HL-60 (cell line): ENCODE results near the gene GANC.
A peak's percentile ranks its signal among the peaks of the same experiment; 100 is the strongest.
"Not testable (repeated sequence)": the region's sequence is repeated elsewhere in the genome, so short reads cannot be mapped to it uniquely, and the experiment has no call there.

Experiments
- DNase-seq, 2 experiments: peaks; one replicate each; pipeline ENCODE4 v3.0.0-alpha.2; 2010 to 2020; ENCODE audit warnings: low read depth in 1 of 2, low spot score in 1 of 2
- H3K27ac ChIP-seq: fragments of 250-450 bp; sonication (Bioruptor Pico); replicated peaks from 2 replicates; pipeline ENCODE4 v1.5.1; 2020; ENCODE audit warnings: mild to moderate bottlenecking, moderate library complexity
- H3K27me3 ChIP-seq: fragments of 250-450 bp; sonication (Bioruptor Pico); 2 replicates; pipeline ENCODE4 v1.5.1; 2021; ENCODE audit warnings: mild to moderate bottlenecking, moderate library complexity; ENCODE audit not compliant: insufficient read depth, poor library complexity, severe bottlenecking
- H3K4me3 ChIP-seq: replicated peaks from 2 replicates; pipeline ENCODE4 v1.5.1; 2011; ENCODE audit warnings: mild to moderate bottlenecking, control low read depth, low read length; ENCODE audit not compliant: insufficient read depth
- CTCF ChIP-seq: IDR thresholded peaks from one replicate; pipeline ENCODE4 v1.5.1; 2011; ENCODE audit warnings: low read length, control low read depth, inconsistent platforms; ENCODE audit not compliant: insufficient read depth
- GABPA ChIP-seq: IDR thresholded peaks from 2 replicates; pipeline ENCODE4 v1.6.1; 2012; ENCODE audit warnings: low read depth
- POLR2AphosphoS5 ChIP-seq: IDR thresholded peaks from 2 replicates; pipeline ENCODE4 v1.6.1; 2012; ENCODE audit warnings: low read depth
- SPI1 ChIP-seq: IDR thresholded peaks from 2 replicates; pipeline ENCODE4 v1.6.1; 2012; ENCODE audit warnings: low read depth, mild to moderate bottlenecking, borderline replicate concordance
- long read RNA-seq: library from polyadenylated mRNA; unstranded; transcript quantifications from one replicate; pipeline ENCODE4 v2.0.0, GENCODE V29; 2020
- TF ChIP-seq, protein P1 (sequence below): IDR thresholded peaks from 2 replicates; pipeline ENCODE4 v1.6.1; 2012; ENCODE audit warnings: low read depth; ENCODE audit not compliant: insufficient replicate concordance

The GANC gene, protein sequence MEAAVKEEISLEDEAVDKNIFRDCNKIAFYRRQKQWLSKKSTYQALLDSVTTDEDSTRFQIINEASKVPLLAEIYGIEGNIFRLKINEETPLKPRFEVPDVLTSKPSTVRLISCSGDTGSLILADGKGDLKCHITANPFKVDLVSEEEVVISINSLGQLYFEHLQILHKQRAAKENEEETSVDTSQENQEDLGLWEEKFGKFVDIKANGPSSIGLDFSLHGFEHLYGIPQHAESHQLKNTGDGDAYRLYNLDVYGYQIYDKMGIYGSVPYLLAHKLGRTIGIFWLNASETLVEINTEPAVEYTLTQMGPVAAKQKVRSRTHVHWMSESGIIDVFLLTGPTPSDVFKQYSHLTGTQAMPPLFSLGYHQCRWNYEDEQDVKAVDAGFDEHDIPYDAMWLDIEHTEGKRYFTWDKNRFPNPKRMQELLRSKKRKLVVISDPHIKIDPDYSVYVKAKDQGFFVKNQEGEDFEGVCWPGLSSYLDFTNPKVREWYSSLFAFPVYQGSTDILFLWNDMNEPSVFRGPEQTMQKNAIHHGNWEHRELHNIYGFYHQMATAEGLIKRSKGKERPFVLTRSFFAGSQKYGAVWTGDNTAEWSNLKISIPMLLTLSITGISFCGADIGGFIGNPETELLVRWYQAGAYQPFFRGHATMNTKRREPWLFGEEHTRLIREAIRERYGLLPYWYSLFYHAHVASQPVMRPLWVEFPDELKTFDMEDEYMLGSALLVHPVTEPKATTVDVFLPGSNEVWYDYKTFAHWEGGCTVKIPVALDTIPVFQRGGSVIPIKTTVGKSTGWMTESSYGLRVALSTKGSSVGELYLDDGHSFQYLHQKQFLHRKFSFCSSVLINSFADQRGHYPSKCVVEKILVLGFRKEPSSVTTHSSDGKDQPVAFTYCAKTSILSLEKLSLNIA (N-terminal part only)
- long read RNA-seq, partial matches to known transcripts, result 8 of 38 reads
- long read RNA-seq, other reads (novel, unspliced or antisense), result 28 of 38 reads

GRCh38 chr15:42272939-42273899, at the start of gene GANC, which contains the start of gene TMEM87A:
Gene GANC (plus strand): TSS chr15:42273201. CDS start chr15:42274482, 1,281 bp downstream.
Gene TMEM87A (minus strand): TSS chr15:42273433. CDS start chr15:42273398, 35 bp downstream.
- H3K4me3 ChIP-seq, result peak within 1 kb of the TSS; percentile 73
- H3K27ac ChIP-seq, result peak within 1 kb of the TSS; percentile 92
- TF ChIP-seq CTCF (no peak), GABPA (peak; percentile 87), POLR2AphosphoS5 (peak; percentile 85; the same call in 1 of the 2 replicates), SPI1 (no peak)
- TF ChIP-seq, protein P1, sequence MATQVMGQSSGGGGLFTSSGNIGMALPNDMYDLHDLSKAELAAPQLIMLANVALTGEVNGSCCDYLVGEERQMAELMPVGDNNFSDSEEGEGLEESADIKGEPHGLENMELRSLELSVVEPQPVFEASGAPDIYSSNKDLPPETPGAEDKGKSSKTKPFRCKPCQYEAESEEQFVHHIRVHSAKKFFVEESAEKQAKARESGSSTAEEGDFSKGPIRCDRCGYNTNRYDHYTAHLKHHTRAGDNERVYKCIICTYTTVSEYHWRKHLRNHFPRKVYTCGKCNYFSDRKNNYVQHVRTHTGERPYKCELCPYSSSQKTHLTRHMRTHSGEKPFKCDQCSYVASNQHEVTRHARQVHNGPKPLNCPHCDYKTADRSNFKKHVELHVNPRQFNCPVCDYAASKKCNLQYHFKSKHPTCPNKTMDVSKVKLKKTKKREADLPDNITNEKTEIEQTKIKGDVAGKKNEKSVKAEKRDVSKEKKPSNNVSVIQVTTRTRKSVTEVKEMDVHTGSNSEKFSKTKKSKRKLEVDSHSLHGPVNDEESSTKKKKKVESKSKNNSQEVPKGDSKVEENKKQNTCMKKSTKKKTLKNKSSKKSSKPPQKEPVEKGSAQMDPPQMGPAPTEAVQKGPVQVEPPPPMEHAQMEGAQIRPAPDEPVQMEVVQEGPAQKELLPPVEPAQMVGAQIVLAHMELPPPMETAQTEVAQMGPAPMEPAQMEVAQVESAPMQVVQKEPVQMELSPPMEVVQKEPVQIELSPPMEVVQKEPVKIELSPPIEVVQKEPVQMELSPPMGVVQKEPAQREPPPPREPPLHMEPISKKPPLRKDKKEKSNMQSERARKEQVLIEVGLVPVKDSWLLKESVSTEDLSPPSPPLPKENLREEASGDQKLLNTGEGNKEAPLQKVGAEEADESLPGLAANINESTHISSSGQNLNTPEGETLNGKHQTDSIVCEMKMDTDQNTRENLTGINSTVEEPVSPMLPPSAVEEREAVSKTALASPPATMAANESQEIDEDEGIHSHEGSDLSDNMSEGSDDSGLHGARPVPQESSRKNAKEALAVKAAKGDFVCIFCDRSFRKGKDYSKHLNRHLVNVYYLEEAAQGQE, result peak; percentile 75
- H3K27me3 ChIP-seq, result no peaks in the 10 kb centered on the region
- DNase-seq, result peak; percentile 97 to 99

DNA sequence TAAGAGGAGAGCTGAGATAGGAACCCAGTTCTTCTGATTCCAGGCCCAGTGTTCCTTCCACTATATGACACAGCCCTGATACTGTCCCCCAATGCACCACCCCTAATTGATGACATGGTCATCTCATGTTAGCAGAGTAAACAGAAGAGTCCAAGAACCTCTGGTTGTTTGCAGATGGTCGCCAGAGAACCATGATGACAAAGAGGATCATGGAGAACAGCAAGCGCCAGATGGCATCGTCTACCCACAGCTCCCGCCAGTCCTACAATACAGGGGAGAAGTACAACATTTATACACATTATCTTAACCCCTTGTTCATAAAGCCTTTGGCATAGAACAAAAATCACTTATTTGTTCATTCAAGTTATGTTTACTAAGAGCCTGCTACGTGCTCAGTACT, 46.4 kb upstream of the GANC start:
- DNase-seq, result no peak
- H3K27me3 ChIP-seq, result no peaks in the 10 kb centered on the region
- no peak overlapping the region for H3K4me3 ChIP-seq
- TF ChIP-seq CTCF (no peak), POLR2AphosphoS5 (no peak), GABPA (no peak), SPI1 (no peak)
- TF ChIP-seq, protein P1, result no peak
- H3K27ac ChIP-seq, result no peak overlapping the region

GRCh38 chr15:42228036-42228435, 45.0 kb upstream of the GANC start:
- no peak overlapping the region for H3K27ac ChIP-seq
- H3K4me3 ChIP-seq, result no peak overlapping the region
- no peak for DNase-seq
- TF ChIP-seq CTCF (no peak), POLR2AphosphoS5 (no peak), SPI1 (no peak), GABPA (no peak)
- TF ChIP-seq, protein P1, result no peak
- no peaks in the 10 kb centered on the region for H3K27me3 ChIP-seq

DNA sequence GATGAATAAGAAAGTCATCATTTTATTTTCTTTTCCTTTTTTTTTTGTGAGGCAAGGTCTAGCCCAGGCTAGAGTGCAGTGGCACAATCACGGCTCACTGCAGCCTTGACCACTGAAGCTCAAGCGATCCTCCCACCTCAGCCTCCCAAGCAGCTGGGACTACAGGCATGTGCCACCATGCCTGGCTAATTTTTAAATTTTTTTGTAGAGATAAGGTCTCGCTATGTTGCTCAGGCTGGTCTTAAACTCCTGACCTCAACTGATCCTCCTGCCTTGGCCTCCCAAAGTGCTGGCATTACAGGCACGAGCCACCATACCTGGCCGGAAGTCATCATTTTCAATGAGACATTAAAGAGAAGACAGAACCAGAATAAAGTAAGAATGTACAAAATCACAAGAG, 44.0 kb upstream of the GANC start:
- not testable (repeated sequence) for DNase-seq, H3K4me3 ChIP-seq, H3K27me3 ChIP-seq, H3K27ac ChIP-seq
